ENCODE results near the gene LAMC2. TPM values are rescaled to one million over a fixed set of nuclear protein-coding genes. Genes with fewer than 3 reads are reported as not detected.

The LAMC2 gene
- polyA plus RNA-seq, 3 donors = not detected

GRCh38 chr1:183199304-183199703 lies 13.2 kb downstream of the LAMC2 start:
- H3K4me3 Mint-ChIP-seq = no peak overlapping the region
- DNase-seq = no peak

GRCh38 chr1:183200451-183200850 lies 14.4 kb downstream of the LAMC2 start:
- Histone ChIP-seq H3K4me1 (ENCODE audit: control insufficient read depth in 1 of 2, insufficient read depth in 2 of 2, low read length in 2 of 2) (no peaks in the 10 kb centered on the region), H4K20me1 (ENCODE audit: insufficient read depth, low read length) (no peaks in the 10 kb centered on the region), H3K9me3 (replicated peaks in 1 of 2; ENCODE audit: control insufficient read depth in 1 of 2, insufficient read depth in 1 of 2, low read length in 2 of 2) (no peaks in the 10 kb centered on the region), H2AFZ (ENCODE audit: insufficient read depth, low read depth, low read length, poor library complexity, severe bottlenecking) (no peak overlapping the region), H3K27me3 (ENCODE audit: control insufficient read depth in 2 of 2, insufficient read depth in 2 of 2, low read length in 2 of 2) (peaks cover 0 to 2% of the 10 kb centered on the region in 2 donors), H3K79me2 (ENCODE audit: insufficient read depth, low read length) (no peaks in the 10 kb centered on the region), H3K4me3 (replicated peaks in 1 of 3; ENCODE audit: low read depth in 2 of 3, low read length in 3 of 3) (no peak overlapping the region), H3K9ac (ENCODE audit: insufficient read depth, low read length, poor library complexity, severe bottlenecking) (no peak overlapping the region), H3K4me2 (replicated peaks; ENCODE audit: extremely low read depth, low read length, poor library complexity, severe bottlenecking) (no peak overlapping the region), H3K36me3 (replicated peaks in 1 of 2; ENCODE audit: control insufficient read depth in 1 of 2, insufficient read depth in 2 of 2, low read length in 2 of 2) (no peaks in the 10 kb centered on the region), H3K27ac (ENCODE audit: low read depth in 1 of 2, low read length in 2 of 2) (no peak overlapping the region)
- Mint-ChIP-seq H3K9me3 (peaks cover 0 to 8% (median 0%) of the 10 kb centered on the region in 7 donors), H3K36me3 (no peaks in the 10 kb centered on the region), H3K4me1 (no peaks in the 10 kb centered on the region), H3K4me3 (no peak overlapping the region), H3K27me3 (ENCODE audit: low read depth in 3 of 3) (peaks cover 8 to 22% (median 21%) of the 10 kb centered on the region in 3 donors), H3K27ac (no peak overlapping the region)
- DNase-seq = no peak
- no peak for TF ChIP-seq CTCF (IDR thresholded peaks at IDR 0.05)
- WGBS (ENCODE audit: insufficient coverage) = 89% methylated on average over 3 of the region's 9 CpGs
- intact Hi-C loops (cut with micrococcal nuclease) = no loop called here

More at GRCh38 chr1:183199304-183199703, 13.2 kb downstream of the LAMC2 start:
- Histone ChIP-seq H3K27me3 (ENCODE audit: control insufficient read depth in 2 of 2, insufficient read depth in 2 of 2, low read length in 2 of 2) (peaks cover 0 to 2% of the 10 kb centered on the region in 2 donors), H3K36me3 (replicated peaks in 1 of 2; ENCODE audit: control insufficient read depth in 1 of 2, insufficient read depth in 2 of 2, low read length in 2 of 2) (no peaks in the 10 kb centered on the region), H3K9me3 (replicated peaks in 1 of 2; ENCODE audit: control insufficient read depth in 1 of 2, insufficient read depth in 1 of 2, low read length in 2 of 2) (no peaks in the 10 kb centered on the region), H3K4me3 (replicated peaks in 1 of 3; ENCODE audit: low read depth in 2 of 3, low read length in 3 of 3) (no peak overlapping the region), H2AFZ (ENCODE audit: insufficient read depth, low read depth, low read length, poor library complexity, severe bottlenecking) (no peak overlapping the region), H3K27ac (ENCODE audit: low read depth in 1 of 2, low read length in 2 of 2) (no peak overlapping the region), H3K79me2 (ENCODE audit: insufficient read depth, low read length) (no peaks in the 10 kb centered on the region), H3K4me1 (ENCODE audit: control insufficient read depth in 1 of 2, insufficient read depth in 2 of 2, low read length in 2 of 2) (no peaks in the 10 kb centered on the region), H3K4me2 (replicated peaks; ENCODE audit: extremely low read depth, low read length, poor library complexity, severe bottlenecking) (no peak overlapping the region), H3K9ac (ENCODE audit: insufficient read depth, low read length, poor library complexity, severe bottlenecking) (no peak overlapping the region), H4K20me1 (ENCODE audit: insufficient read depth, low read length) (no peaks in the 10 kb centered on the region)
- H3K27me3 Mint-ChIP-seq (ENCODE audit: low read depth in 3 of 3) = peaks cover 6 to 22% (median 21%) of the 10 kb centered on the region in 3 donors
- peaks cover 3% of the 10 kb centered on the region for H3K4me1 Mint-ChIP-seq
- H3K27ac Mint-ChIP-seq = no peak overlapping the region
- 97% methylated on average over 3 of the region's 3 CpGs for WGBS (ENCODE audit: insufficient coverage)
- H3K36me3 Mint-ChIP-seq = no peaks in the 10 kb centered on the region
- H3K9me3 Mint-ChIP-seq = peaks cover 0 to 8% (median 0%) of the 10 kb centered on the region in 7 donors
- no peak for TF ChIP-seq CTCF (IDR thresholded peaks at IDR 0.05)
- intact Hi-C loops (cut with micrococcal nuclease) = no loop called here
